ENCODE measurements around the gene PGLYRP4.

Gene PGLYRP4

GRCh38 chr1:153306303-153307220 is 42.1 kb downstream of the PGLYRP4 start:
- Histone ChIP-seq H3K27me3 (ENCODE audit: insufficient read depth, low read length, poor library complexity, severe bottlenecking) (no peaks in the 10 kb centered on the region), H3K36me3 (ENCODE audit: insufficient read depth, low read length) (no peaks in the 10 kb centered on the region), H3K9ac (ENCODE audit: low read depth, low read length, poor library complexity, severe bottlenecking) (no peak overlapping the region), H4K20me1 (ENCODE audit: insufficient read depth, low read length, poor library complexity, severe bottlenecking) (no peaks in the 10 kb centered on the region), H3K79me2 (ENCODE audit: insufficient read depth, low read length) (no peaks in the 10 kb centered on the region), H3F3A (ENCODE audit: low read depth) (no peaks in the 10 kb centered on the region), H3K4me2 (ENCODE audit: low read depth, low read length, poor library complexity, severe bottlenecking) (no peak overlapping the region), H2AFZ (ENCODE audit: low read length) (no peak overlapping the region), H3K9me3 (ENCODE audit: insufficient read depth, low read depth, low read length) (no peaks in the 10 kb centered on the region), H3K4me3 (ENCODE audit: low read length, poor library complexity, severe bottlenecking) (no peak overlapping the region), H3K4me1 (ENCODE audit: insufficient read depth, low read length, poor library complexity, severe bottlenecking) (no peaks in the 10 kb centered on the region), H3K9me2 (replicated peaks; ENCODE audit: low read depth, low read length) (no peaks in the 10 kb centered on the region)
- TF ChIP-seq EZH2phosphoT487 (IDR thresholded peaks at IDR 0.05; ENCODE audit: borderline replicate concordance) (no peak), CTCF (conservative IDR thresholded peaks at IDR 0.05; ENCODE audit: low read length) (no peak)

GRCh38 chr1:153305682-153306081 is 43.0 kb downstream of the PGLYRP4 start:
- Histone ChIP-seq H3K4me2 (ENCODE audit: low read depth, low read length, poor library complexity, severe bottlenecking) (no peak overlapping the region), H3K36me3 (ENCODE audit: insufficient read depth, low read length) (no peaks in the 10 kb centered on the region)

GRCh38 chr1:153302308-153302707 is 46.3 kb downstream of the PGLYRP4 start:
- H3K9me3 ChIP-seq (ENCODE audit: insufficient read depth, low read depth, low read length), result no peaks in the 10 kb centered on the region
- no peaks in the 10 kb centered on the region for H3K9me2 ChIP-seq (replicated peaks; ENCODE audit: low read depth, low read length)
- TF ChIP-seq EZH2phosphoT487 (IDR thresholded peaks at IDR 0.05; ENCODE audit: borderline replicate concordance) (no peak), CTCF (conservative IDR thresholded peaks at IDR 0.05; ENCODE audit: low read length) (no peak)
- no peak overlapping the region for H2AFZ ChIP-seq (ENCODE audit: low read length)
- no peak overlapping the region for H3K4me3 ChIP-seq (ENCODE audit: low read length, poor library complexity, severe bottlenecking)
- no peaks in the 10 kb centered on the region for H3K79me2 ChIP-seq (ENCODE audit: insufficient read depth, low read length)
- H3K27me3 ChIP-seq (ENCODE audit: insufficient read depth, low read length, poor library complexity, severe bottlenecking), result no peaks in the 10 kb centered on the region
- H3F3A ChIP-seq (ENCODE audit: low read depth), result no peaks in the 10 kb centered on the region
- no peaks in the 10 kb centered on the region for H3K36me3 ChIP-seq (ENCODE audit: insufficient read depth, low read length)
- peaks cover 3% of the 10 kb centered on the region for H3K4me1 ChIP-seq (ENCODE audit: insufficient read depth, low read length, poor library complexity, severe bottlenecking)
- no peak overlapping the region for H3K9ac ChIP-seq (ENCODE audit: low read depth, low read length, poor library complexity, severe bottlenecking)
- no peaks in the 10 kb centered on the region for H4K20me1 ChIP-seq (ENCODE audit: insufficient read depth, low read length, poor library complexity, severe bottlenecking)
- H3K4me2 ChIP-seq (ENCODE audit: low read depth, low read length, poor library complexity, severe bottlenecking), result no peak overlapping the region

More at GRCh38 chr1:153305682-153306081, 43.0 kb downstream of the PGLYRP4 start:
- no peaks in the 10 kb centered on the region for H3K4me1 ChIP-seq (ENCODE audit: insufficient read depth, low read length, poor library complexity, severe bottlenecking)
- H3K27me3 ChIP-seq (ENCODE audit: insufficient read depth, low read length, poor library complexity, severe bottlenecking), result no peaks in the 10 kb centered on the region
- no peaks in the 10 kb centered on the region for H3K9me2 ChIP-seq (replicated peaks; ENCODE audit: low read depth, low read length)
- no peak overlapping the region for H2AFZ ChIP-seq (ENCODE audit: low read length)
- no peaks in the 10 kb centered on the region for H3K79me2 ChIP-seq (ENCODE audit: insufficient read depth, low read length)
- H3F3A ChIP-seq (ENCODE audit: low read depth), result no peaks in the 10 kb centered on the region
- no peak overlapping the region for H3K4me3 ChIP-seq (ENCODE audit: low read length, poor library complexity, severe bottlenecking)
- TF ChIP-seq EZH2phosphoT487 (IDR thresholded peaks at IDR 0.05; ENCODE audit: borderline replicate concordance) (no peak), CTCF (conservative IDR thresholded peaks at IDR 0.05; ENCODE audit: low read length) (no peak)
- no peaks in the 10 kb centered on the region for H4K20me1 ChIP-seq (ENCODE audit: insufficient read depth, low read length, poor library complexity, severe bottlenecking)
- no peak overlapping the region for H3K9ac ChIP-seq (ENCODE audit: low read depth, low read length, poor library complexity, severe bottlenecking)
- H3K9me3 ChIP-seq (ENCODE audit: insufficient read depth, low read depth, low read length), result no peaks in the 10 kb centered on the region
